H9 (cell line): ENCODE data around the gene ITPA. TPM values are rescaled to one million over a fixed set of nuclear protein-coding genes. Genes with fewer than 3 reads are reported as not detected.
"Not testable (repeated sequence)": the region's sequence is repeated elsewhere in the genome, so short reads cannot be mapped to it uniquely, and the experiment has no call there.

Source experiments
- DNase-seq: peaks from one replicate; pipeline ENCODE4 v3.0.0-alpha.2; 2017
- H2AFZ ChIP-seq: one replicate; pipeline ENCODE4 v1.6.1; 2013; ENCODE audit warnings: mild to moderate bottlenecking, low read length, control low read depth, moderate library complexity
- H2AK5ac ChIP-seq: 2 replicates; pipeline ENCODE4 v1.6.1; 2013; ENCODE audit warnings: low read length, control low read depth, mixed read lengths; ENCODE audit not compliant: insufficient read length
- H2BK120ac ChIP-seq: one replicate; pipeline ENCODE4 v1.6.1; 2013; ENCODE audit warnings: low read depth, mild to moderate bottlenecking, low read length, control low read depth, inconsistent platforms; ENCODE audit not compliant: poor library complexity, severe bottlenecking
- H2BK12ac ChIP-seq: 2 replicates; pipeline ENCODE4 v1.6.1; 2013; ENCODE audit warnings: low read length, control low read depth, mixed read lengths, low read depth; ENCODE audit not compliant: insufficient read length
- H2BK15ac ChIP-seq: 2 replicates; pipeline ENCODE4 v1.6.1; 2013; ENCODE audit warnings: low read depth, low read length, control low read depth
- H2BK20ac ChIP-seq: one replicate; pipeline ENCODE4 v1.6.1; 2013; ENCODE audit warnings: low read depth, mild to moderate bottlenecking, low read length, control low read depth, inconsistent platforms; ENCODE audit not compliant: poor library complexity, severe bottlenecking
- H2BK5ac ChIP-seq: 2 replicates; pipeline ENCODE4 v1.6.1; 2013; ENCODE audit warnings: low read length, control low read depth, mixed read lengths; ENCODE audit not compliant: insufficient read length
- H3K14ac ChIP-seq: 2 replicates; pipeline ENCODE4 v1.6.1; 2013; ENCODE audit warnings: low read length, control low read depth; ENCODE audit not compliant: insufficient read depth
- H3K18ac ChIP-seq: 2 replicates; pipeline ENCODE4 v1.6.1; 2013; ENCODE audit warnings: low read depth, mild to moderate bottlenecking, mixed read lengths, low read length, control low read depth; ENCODE audit not compliant: insufficient read length
- H3K23ac ChIP-seq: 2 replicates; pipeline ENCODE4 v1.6.1; 2013; ENCODE audit warnings: low read length, control low read depth, mixed read lengths, low read depth; ENCODE audit not compliant: insufficient read length
- H3K23me2 ChIP-seq: 2 replicates; pipeline ENCODE4 v1.6.1; 2013; ENCODE audit warnings: low read depth, mild to moderate bottlenecking, mixed read lengths, low read length, control low read depth; ENCODE audit not compliant: insufficient read length, poor library complexity, severe bottlenecking
- H3K27ac ChIP-seq: 2 replicates; pipeline ENCODE4 v1.5.1; 2013; ENCODE audit warnings: low read length, control low read depth, mixed read lengths, low read depth; ENCODE audit not compliant: insufficient read length
- H3K27me3 ChIP-seq: 2 replicates; pipeline ENCODE4 v1.6.1; 2013; ENCODE audit warnings: low read length, control low read depth, inconsistent platforms; ENCODE audit not compliant: insufficient read depth
- H3K4ac ChIP-seq: 2 replicates; pipeline ENCODE4 v1.6.1; 2013; ENCODE audit warnings: low read depth, mild to moderate bottlenecking, control low read depth, inconsistent platforms, low read length, moderate library complexity
- H3K4me1 ChIP-seq: 2 replicates; pipeline ENCODE4 v1.6.1; 2013; ENCODE audit warnings: low read length, control low read depth, inconsistent platforms; ENCODE audit not compliant: insufficient read depth
- H3K4me2 ChIP-seq: 2 replicates; pipeline ENCODE4 v1.6.1; 2013; ENCODE audit warnings: low read length, control low read depth, mixed read lengths; ENCODE audit not compliant: insufficient read length, insufficient read depth
- H3K56ac ChIP-seq: 2 replicates; pipeline ENCODE4 v1.6.1; 2013; ENCODE audit warnings: low read depth, mild to moderate bottlenecking, mixed read lengths, low read length, control low read depth; ENCODE audit not compliant: insufficient read length
- H3K79me1 ChIP-seq: 2 replicates; pipeline ENCODE4 v1.6.1; 2013; ENCODE audit warnings: low read depth, mild to moderate bottlenecking, moderate library complexity, low read length, control low read depth, inconsistent platforms; ENCODE audit not compliant: insufficient read depth, poor library complexity, severe bottlenecking
- H3K79me2 ChIP-seq: 2 replicates; pipeline ENCODE4 v1.6.1; 2013; ENCODE audit warnings: low read length, control low read depth, inconsistent platforms; ENCODE audit not compliant: insufficient read depth
- H3K9ac ChIP-seq: 2 replicates; pipeline ENCODE4 v1.6.1; 2013; ENCODE audit warnings: low read length, control low read depth, mixed read lengths; ENCODE audit not compliant: insufficient read length; ENCODE audit errors: extremely low read depth
- H3K9me3 ChIP-seq: one replicate; pipeline ENCODE4 v1.6.1; 2013; ENCODE audit warnings: low read depth, low read length, inconsistent platforms; ENCODE audit not compliant: control insufficient read depth
- H3T11ph ChIP-seq: one replicate; pipeline ENCODE4 v1.6.1; 2013; ENCODE audit warnings: mild to moderate bottlenecking, low read length, control low read depth, inconsistent platforms
- H4K20me1 ChIP-seq: one replicate; pipeline ENCODE4 v1.6.1; 2013; ENCODE audit not compliant: control insufficient read depth, insufficient read length, insufficient read depth
- H4K5ac ChIP-seq: 2 replicates; pipeline ENCODE4 v1.6.1; 2013; ENCODE audit warnings: low read depth, mild to moderate bottlenecking, mixed read lengths, low read length, control low read depth; ENCODE audit not compliant: insufficient read length
- H4K8ac ChIP-seq: replicated peaks from 2 replicates; pipeline ENCODE4 v1.6.1; 2013; ENCODE audit warnings: low read length, control low read depth, mixed read lengths, low read depth; ENCODE audit not compliant: insufficient read length
- H4K91ac ChIP-seq: 2 replicates; pipeline ENCODE4 v1.6.1; 2013; ENCODE audit warnings: low read depth, mild to moderate bottlenecking, moderate library complexity, mixed read lengths, low read length, control low read depth; ENCODE audit not compliant: insufficient read length
- H3K27ac Mint-ChIP-seq, 3 experiments: 2 replicates in 2 of 3; 3 replicates in 1 of 3; pipeline ENCODE4 v1.8.0; 2020 to 2021; ENCODE audit warnings: mixed read lengths in 3 of 3, mild to moderate bottlenecking in 1 of 3, moderate library complexity in 1 of 3
- H3K27me3 Mint-ChIP-seq: 2 replicates; pipeline ENCODE4 v1.8.0; 2021; ENCODE audit warnings: low read depth, mild to moderate bottlenecking, moderate library complexity, mixed read lengths
- H3K36me3 Mint-ChIP-seq, 3 experiments: 2 replicates in 2 of 3; 3 replicates in 1 of 3; pipeline ENCODE4 v1.8.0; 2020 to 2021; ENCODE audit warnings: low read depth in 3 of 3, mixed read lengths in 3 of 3; ENCODE audit not compliant: insufficient read depth in 1 of 3
- H3K4me1 Mint-ChIP-seq, 2 experiments: 2 replicates each; pipeline ENCODE4 v1.8.0; 2020; ENCODE audit warnings: mixed read lengths in 2 of 2
- H3K4me3 Mint-ChIP-seq, 2 experiments: 2 replicates in 1 of 2; 3 replicates in 1 of 2; pipeline ENCODE4 v1.8.0; 2020 to 2021; ENCODE audit warnings: mild to moderate bottlenecking in 2 of 2, mixed read lengths in 2 of 2, moderate library complexity in 1 of 2
- H3K9me3 Mint-ChIP-seq, 2 experiments: 2 replicates in 1 of 2; 3 replicates in 1 of 2; pipeline ENCODE4 v1.8.0; 2020; ENCODE audit warnings: mild to moderate bottlenecking in 2 of 2, mixed read lengths in 2 of 2, moderate library complexity in 1 of 2
- WGBS: extraction: QIAGEN DNeasy Blood & Tissue Kit; methylation state at CpG from one replicate; pipeline ENCODE4 v1.1.7; 2013; ENCODE audit warnings: missing lambda C conversion rate, low lambda C conversion rate, mixed read lengths; ENCODE audit not compliant: insufficient read length; ENCODE audit errors: extremely low coverage; 5-methylcytosine and 5-hydroxymethylcytosine counted together
- total RNA-seq: library from RNA; stranded (reverse); gene quantifications from 2 replicates; pipeline ENCODE4 v1.2.1, GENCODE V29; 2021
- TF ChIP-seq, protein P1 (sequence below): fragments of 200-600 bp; sonication (generic); conservative IDR thresholded peaks from 3 replicates; pipeline ENCODE4 v1.8.0; 2021; ENCODE audit warnings: antibody characterized with exemption, mild to moderate bottlenecking

The ITPA gene
- total RNA-seq, 1 experiment from 2014 or later = 74.5 TPM

DNA sequence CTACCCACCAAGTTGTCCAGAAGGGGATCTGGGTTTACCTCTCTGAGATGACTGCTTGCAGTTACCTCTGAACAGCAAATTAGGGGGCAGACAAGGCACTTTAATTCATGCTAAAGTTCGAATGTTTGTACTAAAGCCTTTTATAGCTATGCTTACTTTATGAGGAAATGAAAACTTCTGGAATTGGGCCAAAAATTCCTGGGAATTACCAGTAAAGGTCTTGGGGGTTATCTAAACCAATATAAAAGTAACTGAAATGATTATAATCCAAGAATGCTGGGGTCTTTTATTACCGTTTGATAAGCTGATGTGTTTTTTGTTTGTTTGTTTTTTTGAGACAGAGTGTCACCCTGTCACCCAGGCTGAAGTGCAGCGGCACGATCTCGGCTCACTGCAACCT is 28.0 kb upstream of the ITPA start:
- peaks cover 3 to 4% of the 10 kb centered on the region in 2 experiments for H3K4me1 Mint-ChIP-seq
- Histone ChIP-seq H3K27me3 (no peaks in the 10 kb centered on the region), H3K79me1 (no peaks in the 10 kb centered on the region), H3K4me2 (no peak overlapping the region), H2BK120ac (no peak overlapping the region), H4K5ac (no peak overlapping the region), H3K4ac (no peak overlapping the region), H3T11ph (no peak overlapping the region), H3K18ac (no peak overlapping the region), H2AFZ (no peak overlapping the region), H2BK5ac (no peak overlapping the region), H2AK5ac (no peak overlapping the region), H3K9ac (no peak overlapping the region), H3K9me3 (no peaks in the 10 kb centered on the region), H2BK12ac (no peak overlapping the region), H3K23ac (no peak overlapping the region), H4K20me1 (no peaks in the 10 kb centered on the region), H3K4me1 (no peaks in the 10 kb centered on the region), H3K79me2 (no peaks in the 10 kb centered on the region), H2BK20ac (no peak overlapping the region), H3K14ac (no peak overlapping the region), H3K27ac (no peak overlapping the region), H4K8ac (no peak overlapping the region), H4K91ac (no peak overlapping the region), H3K56ac (no peak overlapping the region), H3K23me2 (no peaks in the 10 kb centered on the region), H2BK15ac (no peak overlapping the region)
- TF ChIP-seq, protein P1, sequence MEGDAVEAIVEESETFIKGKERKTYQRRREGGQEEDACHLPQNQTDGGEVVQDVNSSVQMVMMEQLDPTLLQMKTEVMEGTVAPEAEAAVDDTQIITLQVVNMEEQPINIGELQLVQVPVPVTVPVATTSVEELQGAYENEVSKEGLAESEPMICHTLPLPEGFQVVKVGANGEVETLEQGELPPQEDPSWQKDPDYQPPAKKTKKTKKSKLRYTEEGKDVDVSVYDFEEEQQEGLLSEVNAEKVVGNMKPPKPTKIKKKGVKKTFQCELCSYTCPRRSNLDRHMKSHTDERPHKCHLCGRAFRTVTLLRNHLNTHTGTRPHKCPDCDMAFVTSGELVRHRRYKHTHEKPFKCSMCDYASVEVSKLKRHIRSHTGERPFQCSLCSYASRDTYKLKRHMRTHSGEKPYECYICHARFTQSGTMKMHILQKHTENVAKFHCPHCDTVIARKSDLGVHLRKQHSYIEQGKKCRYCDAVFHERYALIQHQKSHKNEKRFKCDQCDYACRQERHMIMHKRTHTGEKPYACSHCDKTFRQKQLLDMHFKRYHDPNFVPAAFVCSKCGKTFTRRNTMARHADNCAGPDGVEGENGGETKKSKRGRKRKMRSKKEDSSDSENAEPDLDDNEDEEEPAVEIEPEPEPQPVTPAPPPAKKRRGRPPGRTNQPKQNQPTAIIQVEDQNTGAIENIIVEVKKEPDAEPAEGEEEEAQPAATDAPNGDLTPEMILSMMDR = no peak
- H3K4me3 Mint-ChIP-seq = no peak overlapping the region
- DNase-seq = no peak
- H3K27me3 Mint-ChIP-seq = no peaks in the 10 kb centered on the region
- H3K9me3 Mint-ChIP-seq = no peaks in the 10 kb centered on the region
- WGBS = no CpG with 5 or more reads among the region's 5 CpGs
- no peak overlapping the region; a peak in 1 of 7 replicates for H3K27ac Mint-ChIP-seq
- no peaks in the 10 kb centered on the region for H3K36me3 Mint-ChIP-seq

- H4K20me1 ChIP-seq, H4K8ac ChIP-seq, H3K9ac ChIP-seq, H3K4me1 Mint-ChIP-seq, H3K27me3 ChIP-seq, H3K9me3 ChIP-seq, H3K4me1 ChIP-seq, H3K23ac ChIP-seq, H3K27ac Mint-ChIP-seq, H4K91ac ChIP-seq, H3K4ac ChIP-seq, H3K79me2 ChIP-seq, H2BK15ac ChIP-seq, H2BK12ac ChIP-seq, DNase-seq, H2AFZ ChIP-seq, H3K56ac ChIP-seq, H3K36me3 Mint-ChIP-seq, H2BK20ac ChIP-seq, H4K5ac ChIP-seq, H3T11ph ChIP-seq, H3K4me2 ChIP-seq, H3K27me3 Mint-ChIP-seq, H3K14ac ChIP-seq, H2BK5ac ChIP-seq, H3K18ac ChIP-seq, H3K27ac ChIP-seq, H3K23me2 ChIP-seq, H3K79me1 ChIP-seq, H2AK5ac ChIP-seq, H2BK120ac ChIP-seq, H3K9me3 Mint-ChIP-seq, H3K4me3 Mint-ChIP-seq: not testable (repeated sequence)
- WGBS = no CpG with 5 or more reads among the region's 5 CpGs
These were observed 26.9 kb upstream of the ITPA start for GRCh38 chr20:3182429-3182828.
